Germinal center (tissue), 1 donor: ENCODE measurements around the gene FEZ2.

ENCODE experiments used
- DNase-seq: peaks from one replicate; pipeline ENCODE4 v3.0.0; 2012; ENCODE audit warnings: mixed read lengths, low spot score

Gene FEZ2

GRCh38 chr2:36561237-36561944, 36.6 kb downstream of the FEZ2 start:
- no peak for DNase-seq

GRCh38 chr2:36560726-36561125, 37.2 kb downstream of the FEZ2 start:
- no peak for DNase-seq

- DNase-seq = no peak
Observed at GRCh38 chr2:36559221-36559942, 38.6 kb downstream of the FEZ2 start.

- DNase-seq = no peak
Observed at GRCh38 chr2:36556842-36557241, 41.1 kb downstream of the FEZ2 start.

- DNase-seq = no peak
Observed at GRCh38 chr2:36555789-36556188, 42.2 kb downstream of the FEZ2 start.

GRCh38 chr2:36554531-36554930, 43.4 kb downstream of the FEZ2 start:
- no peak for DNase-seq

- no peak for DNase-seq
Observed at GRCh38 chr2:36553683-36554082, 44.3 kb downstream of the FEZ2 start.

GRCh38 chr2:36550006-36550405, 48.0 kb downstream of the FEZ2 start:
- no peak for DNase-seq

GRCh38 chr2:36549165-36549574, 48.8 kb downstream of the FEZ2 start:
- no peak for DNase-seq

GRCh38 chr2:36547906-36548305, 50.1 kb downstream of the FEZ2 start:
- DNase-seq = no peak

- no peak for DNase-seq
Observed at GRCh38 chr2:36545871-36546416, 52.0 kb downstream of the FEZ2 start.

- DNase-seq = no peak
Observed at GRCh38 chr2:36544638-36545338, 53.2 kb downstream of the FEZ2 start.

GRCh38 chr2:36541891-36542595, 55.9 kb downstream of the FEZ2 start:
- DNase-seq = no peak

GRCh38 chr2:36540986-36541754, 56.8 kb downstream of the FEZ2 start:
- no peak for DNase-seq

- DNase-seq = no peak
Observed at GRCh38 chr2:36539631-36540030, 58.3 kb downstream of the FEZ2 start.

GRCh38 chr2:36538335-36538734, 59.6 kb downstream of the FEZ2 start:
- DNase-seq = no peak

- DNase-seq = no peak
Observed at GRCh38 chr2:36536776-36537175, 61.2 kb downstream of the FEZ2 start.

GRCh38 chr2:36535099-36535498, 62.9 kb downstream of the FEZ2 start:
- DNase-seq = no peak

GRCh38 chr2:36534275-36534799, 63.6 kb downstream of the FEZ2 start:
- DNase-seq = no peak

GRCh38 chr2:36530983-36531354, 67.0 kb downstream of the FEZ2 start:
- DNase-seq = no peak
